Measurements from ENCODE around the gene SPO11.

SPO11 gene

GRCh38 chr20:57310821-57311514, 18.6 kb upstream of the SPO11 start:
- no peak for DNase-seq

- no peak for DNase-seq
Measured at GRCh38 chr20:57312138-57312537, 17.5 kb upstream of the SPO11 start.

- DNase-seq, result no peak
Measured at GRCh38 chr20:57313230-57313629, 16.4 kb upstream of the SPO11 start.

GRCh38 chr20:57313951-57314350, 15.7 kb upstream of the SPO11 start:
- no peak for DNase-seq

GRCh38 chr20:57315083-57315975, 14.3 kb upstream of the SPO11 start:
- DNase-seq, result no peak

- no peak for DNase-seq
Measured at GRCh38 chr20:57315976-57316480, 13.6 kb upstream of the SPO11 start.

- no peak for DNase-seq
Measured at GRCh38 chr20:57316795-57317201, 12.8 kb upstream of the SPO11 start.

- DNase-seq, result no peak
Measured at GRCh38 chr20:57317316-57317788, 12.3 kb upstream of the SPO11 start.

- no peak for DNase-seq
Measured at GRCh38 chr20:57317789-57318371, 11.7 kb upstream of the SPO11 start.

- no peak for DNase-seq
Measured at GRCh38 chr20:57319584-57319983, 10.0 kb upstream of the SPO11 start.

GRCh38 chr20:57320358-57320757, 9.2 kb upstream of the SPO11 start:
- no peak for DNase-seq

- DNase-seq, result no peak
Measured at GRCh38 chr20:57321142-57321541, 8.5 kb upstream of the SPO11 start.

GRCh38 chr20:57322476-57322875, 7.1 kb upstream of the SPO11 start:
- DNase-seq, result no peak

- peak in 2 of 3 donors; percentile 9 to 14 for DNase-seq
Measured at GRCh38 chr20:57323034-57323433, 6.6 kb upstream of the SPO11 start.

- DNase-seq, result no peak
Measured at GRCh38 chr20:57325632-57326356, 3.8 kb upstream of the SPO11 start.

- DNase-seq, result no peak
Measured at GRCh38 chr20:57326667-57327455, 2.7 kb upstream of the SPO11 start.

GRCh38 chr20:57327820-57328219, 1.8 kb upstream of the SPO11 start:
- DNase-seq, result no peak

GRCh38 chr20:57330998-57331397, 1.4 kb downstream of the SPO11 start:
- DNase-seq, result no peak

- no peak for DNase-seq
Measured at GRCh38 chr20:57332105-57333089, 2.8 kb downstream of the SPO11 start.

GRCh38 chr20:57335392-57335791, 5.8 kb downstream of the SPO11 start:
- DNase-seq, result no peak

GRCh38 chr20:57341663-57342062, 12.1 kb downstream of the SPO11 start:
- DNase-seq, result no peak
